OCI-LY7 (cell line): ENCODE data around the gene SPAG5.

ENCODE experiments used
- CTCF ChIP-seq: fragments of 200-600 bp; sonication (generic); conservative IDR thresholded peaks from 2 replicates; pipeline ENCODE4 v1.5.1; 2014; ENCODE audit warnings: mild to moderate bottlenecking, antibody characterized with exemption, low read length, moderate library complexity, mixed read lengths
- EZH2phosphoT487 ChIP-seq: fragments of 200-600 bp; sonication (generic); IDR thresholded peaks from 2 replicates; pipeline ENCODE4 v1.6.1; 2018; ENCODE audit warnings: low read depth, borderline replicate concordance, mild to moderate bottlenecking, mixed run types, antibody characterized with exemption, low read length, moderate library complexity, mixed read lengths

- no peak for TF ChIP-seq CTCF
- TF ChIP-seq EZH2phosphoT487 = no peak
Observed at GRCh38 chr17:28646039-28646754, 47.4 kb upstream of the SPAG5 start.
